HL-60 (cell line): Measurements from ENCODE around the gene BLM.

Experiments used
- DNase-seq, 2 experiments: peaks; one replicate each; pipeline ENCODE4 v3.0.0-alpha.2; 2010 to 2020; ENCODE audit warnings: low read depth in 1 of 2, low spot score in 1 of 2
- H3K27ac ChIP-seq: fragments of 250-450 bp; sonication (Bioruptor Pico); replicated peaks from 2 replicates; pipeline ENCODE4 v1.5.1; 2020; ENCODE audit warnings: mild to moderate bottlenecking, moderate library complexity
- H3K27me3 ChIP-seq: fragments of 250-450 bp; sonication (Bioruptor Pico); 2 replicates; pipeline ENCODE4 v1.5.1; 2021; ENCODE audit warnings: mild to moderate bottlenecking, moderate library complexity; ENCODE audit not compliant: insufficient read depth, poor library complexity, severe bottlenecking
- H3K4me3 ChIP-seq: replicated peaks from 2 replicates; pipeline ENCODE4 v1.5.1; 2011; ENCODE audit warnings: mild to moderate bottlenecking, control low read depth, low read length; ENCODE audit not compliant: insufficient read depth
- CTCF ChIP-seq: IDR thresholded peaks from one replicate; pipeline ENCODE4 v1.5.1; 2011; ENCODE audit warnings: low read length, control low read depth, inconsistent platforms; ENCODE audit not compliant: insufficient read depth
- GABPA ChIP-seq: IDR thresholded peaks from 2 replicates; pipeline ENCODE4 v1.6.1; 2012; ENCODE audit warnings: low read depth
- POLR2AphosphoS5 ChIP-seq: IDR thresholded peaks from 2 replicates; pipeline ENCODE4 v1.6.1; 2012; ENCODE audit warnings: low read depth
- SPI1 ChIP-seq: IDR thresholded peaks from 2 replicates; pipeline ENCODE4 v1.6.1; 2012; ENCODE audit warnings: low read depth, mild to moderate bottlenecking, borderline replicate concordance
- TF ChIP-seq, protein P1 (sequence below): IDR thresholded peaks from 2 replicates; pipeline ENCODE4 v1.6.1; 2012; ENCODE audit warnings: low read depth; ENCODE audit not compliant: insufficient replicate concordance

Gene BLM

GRCh38 chr15:90789462-90789861 is 72.3 kb downstream of the BLM start:
- TF ChIP-seq, protein P1, sequence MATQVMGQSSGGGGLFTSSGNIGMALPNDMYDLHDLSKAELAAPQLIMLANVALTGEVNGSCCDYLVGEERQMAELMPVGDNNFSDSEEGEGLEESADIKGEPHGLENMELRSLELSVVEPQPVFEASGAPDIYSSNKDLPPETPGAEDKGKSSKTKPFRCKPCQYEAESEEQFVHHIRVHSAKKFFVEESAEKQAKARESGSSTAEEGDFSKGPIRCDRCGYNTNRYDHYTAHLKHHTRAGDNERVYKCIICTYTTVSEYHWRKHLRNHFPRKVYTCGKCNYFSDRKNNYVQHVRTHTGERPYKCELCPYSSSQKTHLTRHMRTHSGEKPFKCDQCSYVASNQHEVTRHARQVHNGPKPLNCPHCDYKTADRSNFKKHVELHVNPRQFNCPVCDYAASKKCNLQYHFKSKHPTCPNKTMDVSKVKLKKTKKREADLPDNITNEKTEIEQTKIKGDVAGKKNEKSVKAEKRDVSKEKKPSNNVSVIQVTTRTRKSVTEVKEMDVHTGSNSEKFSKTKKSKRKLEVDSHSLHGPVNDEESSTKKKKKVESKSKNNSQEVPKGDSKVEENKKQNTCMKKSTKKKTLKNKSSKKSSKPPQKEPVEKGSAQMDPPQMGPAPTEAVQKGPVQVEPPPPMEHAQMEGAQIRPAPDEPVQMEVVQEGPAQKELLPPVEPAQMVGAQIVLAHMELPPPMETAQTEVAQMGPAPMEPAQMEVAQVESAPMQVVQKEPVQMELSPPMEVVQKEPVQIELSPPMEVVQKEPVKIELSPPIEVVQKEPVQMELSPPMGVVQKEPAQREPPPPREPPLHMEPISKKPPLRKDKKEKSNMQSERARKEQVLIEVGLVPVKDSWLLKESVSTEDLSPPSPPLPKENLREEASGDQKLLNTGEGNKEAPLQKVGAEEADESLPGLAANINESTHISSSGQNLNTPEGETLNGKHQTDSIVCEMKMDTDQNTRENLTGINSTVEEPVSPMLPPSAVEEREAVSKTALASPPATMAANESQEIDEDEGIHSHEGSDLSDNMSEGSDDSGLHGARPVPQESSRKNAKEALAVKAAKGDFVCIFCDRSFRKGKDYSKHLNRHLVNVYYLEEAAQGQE, result no peak
- TF ChIP-seq CTCF (no peak), POLR2AphosphoS5 (no peak), SPI1 (no peak), GABPA (no peak)
- no peaks in the 10 kb centered on the region for H3K27me3 ChIP-seq
- H3K27ac ChIP-seq, result no peak overlapping the region
- no peak overlapping the region for H3K4me3 ChIP-seq
- DNase-seq, result no peak

DNA sequence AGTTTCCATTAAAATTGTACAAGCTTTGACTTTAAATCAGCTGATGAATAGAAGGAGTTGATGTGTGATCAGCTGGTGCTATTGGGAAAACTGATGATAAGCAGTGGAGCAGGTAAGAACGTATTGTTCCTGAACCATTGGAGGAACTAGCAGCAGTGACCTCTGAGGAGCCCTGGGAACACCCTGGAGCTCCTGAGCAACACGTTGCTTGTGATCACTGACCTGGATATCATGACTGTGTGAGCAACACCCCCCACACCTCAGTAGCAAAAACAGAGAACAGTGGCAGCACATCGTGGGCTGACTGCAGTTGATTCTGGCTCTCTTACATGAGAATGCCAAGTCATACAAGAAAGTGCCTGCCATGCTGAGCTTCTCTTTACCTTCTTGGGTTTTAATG is 72.9 kb downstream of the BLM start:
- DNase-seq, result no peak
- Histone ChIP-seq H3K4me3 (no peak overlapping the region), H3K27ac (no peak overlapping the region), H3K27me3 (no peaks in the 10 kb centered on the region)
- TF ChIP-seq GABPA (no peak), POLR2AphosphoS5 (no peak), CTCF (no peak), SPI1 (no peak)
- TF ChIP-seq, protein P1, result no peak

DNA sequence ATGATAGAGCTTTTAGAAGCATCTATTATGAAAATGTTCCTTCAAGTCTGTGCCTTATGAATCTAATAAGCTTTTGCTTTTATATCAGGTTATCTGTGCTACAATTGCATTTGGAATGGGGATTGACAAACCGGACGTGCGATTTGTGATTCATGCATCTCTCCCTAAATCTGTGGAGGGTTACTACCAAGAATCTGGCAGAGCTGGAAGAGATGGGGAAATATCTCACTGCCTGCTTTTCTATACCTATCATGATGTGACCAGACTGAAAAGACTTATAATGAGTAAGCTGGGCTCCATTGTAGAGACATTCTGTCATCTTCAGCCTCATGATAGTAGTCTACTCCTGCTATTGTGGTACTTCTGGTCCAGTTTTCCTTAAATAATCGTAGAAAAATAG is 73.4 kb downstream of the BLM start:
- no peak for DNase-seq
- Histone ChIP-seq H3K27ac (no peak overlapping the region), H3K27me3 (no peaks in the 10 kb centered on the region), H3K4me3 (no peak overlapping the region)
- TF ChIP-seq GABPA, result no peak
- TF ChIP-seq, protein P1, result no peak
- TF ChIP-seq CTCF, result no peak
- no peak for TF ChIP-seq POLR2AphosphoS5
- TF ChIP-seq SPI1, result no peak
